ENCODE measurements around the gene NUDT6. TPM values are rescaled to one million over a fixed set of nuclear protein-coding genes. Genes with fewer than 3 reads are reported as not detected.

The NUDT6 gene
- total RNA-seq, 3 donors from 2014 or later (not counting 1 experiment from before 2014, with no cell fraction given) = 3.0 to 4.1 (median 3.0) TPM

GRCh38 chr4:122966201-122966600 is 43.8 kb upstream of the NUDT6 start:
- Histone ChIP-seq H3K9me3 (ENCODE audit: control insufficient read depth, insufficient read depth, low read length) (no peaks in the 10 kb centered on the region), H3K27me3 (ENCODE audit: control insufficient read depth, insufficient read depth, low read length) (no peaks in the 10 kb centered on the region), H3K4me1 (ENCODE audit: control insufficient read depth, insufficient read depth, low read length) (no peaks in the 10 kb centered on the region), H3K4me3 (ENCODE audit: low read length) (no peak overlapping the region), H3K36me3 (ENCODE audit: control insufficient read depth, insufficient read depth, low read length) (no peaks in the 10 kb centered on the region), H3K27ac (ENCODE audit: low read length) (no peak overlapping the region)
- ATAC-seq = no peak
- no peaks in the 10 kb centered on the region for H3K27me3 Mint-ChIP-seq (ENCODE audit: low read depth in 2 of 2)
- DNase-seq = no peak
- H3K27ac Mint-ChIP-seq = no peak overlapping the region
- H3K4me3 Mint-ChIP-seq = no peak overlapping the region
- TF ChIP-seq, protein P1, sequence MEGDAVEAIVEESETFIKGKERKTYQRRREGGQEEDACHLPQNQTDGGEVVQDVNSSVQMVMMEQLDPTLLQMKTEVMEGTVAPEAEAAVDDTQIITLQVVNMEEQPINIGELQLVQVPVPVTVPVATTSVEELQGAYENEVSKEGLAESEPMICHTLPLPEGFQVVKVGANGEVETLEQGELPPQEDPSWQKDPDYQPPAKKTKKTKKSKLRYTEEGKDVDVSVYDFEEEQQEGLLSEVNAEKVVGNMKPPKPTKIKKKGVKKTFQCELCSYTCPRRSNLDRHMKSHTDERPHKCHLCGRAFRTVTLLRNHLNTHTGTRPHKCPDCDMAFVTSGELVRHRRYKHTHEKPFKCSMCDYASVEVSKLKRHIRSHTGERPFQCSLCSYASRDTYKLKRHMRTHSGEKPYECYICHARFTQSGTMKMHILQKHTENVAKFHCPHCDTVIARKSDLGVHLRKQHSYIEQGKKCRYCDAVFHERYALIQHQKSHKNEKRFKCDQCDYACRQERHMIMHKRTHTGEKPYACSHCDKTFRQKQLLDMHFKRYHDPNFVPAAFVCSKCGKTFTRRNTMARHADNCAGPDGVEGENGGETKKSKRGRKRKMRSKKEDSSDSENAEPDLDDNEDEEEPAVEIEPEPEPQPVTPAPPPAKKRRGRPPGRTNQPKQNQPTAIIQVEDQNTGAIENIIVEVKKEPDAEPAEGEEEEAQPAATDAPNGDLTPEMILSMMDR (IDR thresholded peaks at IDR 0.05) = no peak
- 92% methylated on average over 2 of the region's 4 CpGs for WGBS (ENCODE audit: insufficient coverage)
- intact Hi-C loops (cut with micrococcal nuclease) = no loop called here
- H3K9me3 Mint-ChIP-seq = no peaks in the 10 kb centered on the region
- H3K4me1 Mint-ChIP-seq = peaks cover 12% of the 10 kb centered on the region in 2 donors
- no peaks in the 10 kb centered on the region for H3K36me3 Mint-ChIP-seq

GRCh38 chr4:122963216-122963615 is 40.8 kb upstream of the NUDT6 start:
- H3K27ac ChIP-seq (ENCODE audit: low read length) = no peak overlapping the region
- H3K4me3 ChIP-seq (ENCODE audit: low read length) = no peak overlapping the region
- no peak overlapping the region for H3K4me3 Mint-ChIP-seq
- H3K36me3 ChIP-seq (ENCODE audit: control insufficient read depth, insufficient read depth, low read length) = no peaks in the 10 kb centered on the region
- ATAC-seq (no peak), DNase-seq (no peak)
- H3K4me1 ChIP-seq (ENCODE audit: control insufficient read depth, insufficient read depth, low read length) = no peaks in the 10 kb centered on the region
- TF ChIP-seq, protein P1 (IDR thresholded peaks at IDR 0.05) = no peak
- H3K9me3 Mint-ChIP-seq = no peaks in the 10 kb centered on the region
- H3K27me3 ChIP-seq (ENCODE audit: control insufficient read depth, insufficient read depth, low read length) = no peaks in the 10 kb centered on the region
- H3K9me3 ChIP-seq (ENCODE audit: control insufficient read depth, insufficient read depth, low read length) = no peaks in the 10 kb centered on the region
- intact Hi-C loops (cut with micrococcal nuclease) = no loop called here
- no peaks in the 10 kb centered on the region for H3K36me3 Mint-ChIP-seq
- H3K4me1 Mint-ChIP-seq = peaks cover 12% of the 10 kb centered on the region in 2 donors
- H3K27me3 Mint-ChIP-seq (ENCODE audit: low read depth in 2 of 2) = no peaks in the 10 kb centered on the region
- H3K27ac Mint-ChIP-seq = no peak overlapping the region

- Mint-ChIP-seq H3K4me3 (no peak overlapping the region), H3K27me3 (ENCODE audit: low read depth in 2 of 2) (no peaks in the 10 kb centered on the region), H3K36me3 (no peaks in the 10 kb centered on the region), H3K9me3 (no peaks in the 10 kb centered on the region), H3K27ac (no peak overlapping the region), H3K4me1 (peaks cover 12% of the 10 kb centered on the region in 2 donors)
- Histone ChIP-seq H3K36me3 (ENCODE audit: control insufficient read depth, insufficient read depth, low read length) (peaks cover under 1% of the 10 kb centered on the region), H3K4me1 (ENCODE audit: control insufficient read depth, insufficient read depth, low read length) (no peaks in the 10 kb centered on the region), H3K9me3 (ENCODE audit: control insufficient read depth, insufficient read depth, low read length) (no peaks in the 10 kb centered on the region), H3K27me3 (ENCODE audit: control insufficient read depth, insufficient read depth, low read length) (no peaks in the 10 kb centered on the region), H3K4me3 (ENCODE audit: low read length) (no peak overlapping the region), H3K27ac (ENCODE audit: low read length) (no peak overlapping the region)
- ATAC-seq (no peak), DNase-seq (no peak)
- TF ChIP-seq, protein P1 (IDR thresholded peaks at IDR 0.05) = no peak
- WGBS (ENCODE audit: insufficient coverage) = no CpG with 5 or more reads among the region's 2 CpGs
- intact Hi-C loops (cut with micrococcal nuclease) = no loop called here
These were observed 38.2 kb upstream of the NUDT6 start for GRCh38 chr4:122960611-122961000.

DNA sequence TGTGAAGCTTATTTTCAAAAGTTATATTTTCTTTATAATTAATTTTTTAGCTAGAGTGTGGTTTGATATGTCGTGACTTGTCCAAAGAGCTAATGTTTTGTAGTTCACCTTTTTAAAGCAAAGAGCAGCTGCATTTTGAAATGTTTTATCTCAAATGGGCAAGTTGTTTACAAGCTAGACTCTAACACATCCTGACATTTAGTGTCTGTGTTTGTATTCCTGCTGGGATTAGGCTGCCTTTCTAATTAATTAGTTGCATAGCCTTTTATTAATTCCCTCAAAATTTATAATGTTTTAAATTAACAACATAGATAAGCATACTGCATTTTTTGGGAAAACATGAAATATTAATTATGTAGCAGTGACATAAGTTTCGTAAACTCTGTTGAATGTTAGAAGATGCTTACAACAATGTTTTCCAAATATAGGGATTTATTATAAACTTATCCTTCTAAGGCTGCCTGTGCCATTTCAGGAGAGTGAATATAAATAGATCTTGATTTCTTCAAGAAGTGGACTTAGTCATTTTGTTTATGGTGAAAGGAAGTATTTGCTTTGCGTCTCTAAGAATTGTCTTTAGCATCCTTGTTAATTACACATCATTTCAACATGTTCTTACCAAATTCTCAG is 37.7 kb upstream of the NUDT6 start:
- H3K27ac ChIP-seq (ENCODE audit: low read length) = no peak overlapping the region
- peaks cover 2% of the 10 kb centered on the region for H3K36me3 ChIP-seq (ENCODE audit: control insufficient read depth, insufficient read depth, low read length)
- no peaks in the 10 kb centered on the region for H3K9me3 Mint-ChIP-seq
- H3K27me3 ChIP-seq (ENCODE audit: control insufficient read depth, insufficient read depth, low read length) = no peaks in the 10 kb centered on the region
- no peaks in the 10 kb centered on the region for H3K9me3 ChIP-seq (ENCODE audit: control insufficient read depth, insufficient read depth, low read length)
- H3K27ac Mint-ChIP-seq = no peak overlapping the region
- no peaks in the 10 kb centered on the region for H3K36me3 Mint-ChIP-seq
- intact Hi-C loops (cut with micrococcal nuclease) = no loop called here
- peaks cover 12% of the 10 kb centered on the region in 2 donors for H3K4me1 Mint-ChIP-seq
- no peaks in the 10 kb centered on the region for H3K4me1 ChIP-seq (ENCODE audit: control insufficient read depth, insufficient read depth, low read length)
- DNase-seq (no peak), ATAC-seq (no peak)
- TF ChIP-seq, protein P1 (IDR thresholded peaks at IDR 0.05) = no peak
- H3K4me3 Mint-ChIP-seq = no peak overlapping the region
- WGBS (ENCODE audit: insufficient coverage) = 89% methylated on average over 1 of the region's 3 CpGs
- no peaks in the 10 kb centered on the region for H3K27me3 Mint-ChIP-seq (ENCODE audit: low read depth in 2 of 2)
- H3K4me3 ChIP-seq (ENCODE audit: low read length) = no peak overlapping the region
